ENCODE measurements around the gene PITPNM2.

PITPNM2 gene

DNA sequence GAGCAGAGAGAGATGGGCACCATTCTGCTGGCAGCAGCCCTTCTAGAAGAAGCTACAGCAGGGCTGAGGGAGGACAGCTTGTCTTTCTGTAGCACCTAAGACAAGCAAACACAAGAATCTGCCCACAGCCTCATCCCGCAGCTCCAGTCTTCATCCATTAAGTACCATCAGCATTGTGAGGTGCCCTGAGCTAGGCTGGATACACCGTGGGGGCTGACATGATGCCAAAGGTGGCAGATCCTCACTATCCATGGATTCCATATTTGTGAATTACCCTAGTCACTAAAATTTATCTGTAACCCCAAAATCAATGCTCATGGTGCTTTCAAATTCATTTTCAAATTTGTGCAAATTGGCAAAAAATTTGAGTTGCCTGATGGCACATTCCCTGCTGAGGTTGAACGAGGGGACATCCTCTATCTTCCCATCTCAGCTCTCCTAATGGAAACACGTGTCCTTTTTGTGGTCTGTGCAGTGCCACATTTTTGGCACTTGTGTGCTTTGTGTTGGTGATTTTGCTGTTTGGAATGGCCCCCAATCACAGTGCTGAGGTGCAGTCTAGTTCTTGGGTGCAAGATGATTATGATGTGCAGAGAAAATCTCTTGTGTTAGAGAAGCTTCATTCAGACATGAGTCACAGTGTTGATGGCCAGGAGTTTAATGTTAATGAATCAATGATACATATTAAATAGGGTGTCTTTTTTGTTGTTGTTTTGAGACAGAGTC is 7.0 kb downstream of the PITPNM2 start:
- no peak for DNase-seq (ENCODE audit: low read depth)

- DNase-seq (ENCODE audit: low read depth): no peak
Measured at GRCh38 chr12:123142921-123143735, 7.8 kb downstream of the PITPNM2 start.

GRCh38 chr12:123142518-123142840 is 8.4 kb downstream of the PITPNM2 start:
- no peak for DNase-seq (ENCODE audit: low read depth)

GRCh38 chr12:123141615-123142517 is 9.0 kb downstream of the PITPNM2 start:
- no peak for DNase-seq (ENCODE audit: low read depth)

GRCh38 chr12:123140676-123141614 is 9.9 kb downstream of the PITPNM2 start:
- no peak for DNase-seq (ENCODE audit: low read depth)

- DNase-seq (ENCODE audit: low read depth): no peak
Measured at GRCh38 chr12:123139926-123140675, 10.8 kb downstream of the PITPNM2 start.

DNA sequence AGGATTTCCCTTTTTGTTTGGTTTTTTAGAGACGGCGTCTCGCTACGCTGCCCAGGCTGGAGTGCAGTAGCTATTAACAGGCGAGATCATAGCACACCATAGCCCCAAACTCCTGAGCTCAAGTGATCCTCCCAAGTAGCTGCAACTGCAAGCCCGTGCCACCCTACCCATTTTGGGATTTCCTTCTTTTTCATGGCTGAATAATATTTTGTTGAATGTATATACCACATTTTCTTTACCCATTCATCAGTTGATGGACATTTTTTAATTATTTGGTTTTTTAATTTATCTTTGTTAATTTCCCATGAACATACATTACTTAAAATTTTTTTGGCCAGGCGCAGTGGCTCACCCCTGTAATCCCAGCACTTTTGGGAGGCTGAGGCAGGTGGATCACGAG is 15.2 kb downstream of the PITPNM2 start:
- DNase-seq (ENCODE audit: low read depth): no peak

DNA sequence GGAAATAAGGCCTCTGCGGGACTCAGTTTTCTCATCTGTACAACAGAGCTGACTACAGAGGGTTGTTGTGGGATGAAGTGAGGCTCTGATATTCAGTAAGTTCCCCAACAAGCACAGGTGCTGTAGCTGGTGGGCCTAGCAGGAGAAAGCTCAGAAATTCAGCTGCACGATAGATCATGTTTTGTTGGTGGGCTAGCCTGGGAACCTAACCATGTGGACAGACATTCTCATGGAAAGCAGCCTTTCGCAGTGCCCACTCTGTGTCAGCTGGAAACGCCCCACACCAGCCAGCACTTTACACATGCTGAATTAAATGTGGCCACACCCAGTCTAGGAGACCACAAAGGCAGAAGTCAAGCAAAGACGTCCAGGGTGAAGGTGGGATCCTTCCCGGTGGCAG is 16.1 kb downstream of the PITPNM2 start:
- DNase-seq (ENCODE audit: low read depth): no peak

DNA sequence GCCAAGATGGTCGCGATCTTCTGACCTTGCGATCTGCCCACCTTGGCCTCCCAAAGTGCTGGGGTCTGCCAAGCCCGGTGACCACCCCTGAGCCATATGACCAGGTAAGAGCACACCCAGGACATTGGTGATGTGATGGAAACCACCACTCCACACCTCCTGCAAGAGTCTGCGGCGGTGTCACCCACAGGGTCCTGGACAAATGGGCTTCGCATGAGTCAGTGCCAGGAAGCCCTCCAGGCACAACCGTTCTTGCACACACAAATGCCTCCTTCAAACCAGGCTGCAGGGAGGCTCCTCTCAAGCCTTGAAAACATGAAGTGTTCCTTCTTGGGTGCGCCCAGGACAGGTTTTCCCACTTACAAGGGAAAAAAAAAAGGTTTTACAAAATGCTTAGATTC is 16.6 kb downstream of the PITPNM2 start:
- DNase-seq (ENCODE audit: low read depth): no peak

- DNase-seq (ENCODE audit: low read depth): no peak
Measured at GRCh38 chr12:123133701-123134100, 17.2 kb downstream of the PITPNM2 start.

- DNase-seq (ENCODE audit: low read depth): no peak
Measured at GRCh38 chr12:123132951-123133619, 17.8 kb downstream of the PITPNM2 start.

DNA sequence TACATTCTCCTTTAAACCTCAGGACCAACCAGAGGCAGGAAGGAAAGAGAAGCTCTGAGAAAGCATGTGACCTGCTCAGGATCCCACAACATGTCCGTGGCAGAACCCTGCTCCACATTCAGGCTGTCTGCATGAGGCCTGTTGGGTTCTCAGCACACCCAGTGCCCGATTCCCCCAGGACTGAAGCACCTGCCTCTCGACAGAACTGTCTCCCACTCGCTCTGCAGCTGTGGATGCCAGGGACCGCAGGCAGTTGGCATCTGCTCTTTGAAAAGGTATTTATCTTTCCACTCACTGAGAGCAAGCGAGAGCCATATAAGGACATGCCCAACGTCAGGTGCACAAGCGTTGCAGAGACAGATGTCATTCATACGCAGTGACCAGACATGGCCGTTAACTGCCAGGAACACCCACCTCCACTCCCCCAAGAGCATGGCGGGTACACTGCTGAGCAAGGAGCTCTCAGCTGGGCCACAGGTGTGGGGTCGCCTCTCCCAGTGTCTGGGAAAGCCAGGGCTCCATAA is 18.9 kb downstream of the PITPNM2 start:
- no peak for DNase-seq (ENCODE audit: low read depth)

- DNase-seq (ENCODE audit: low read depth): no peak
Measured at GRCh38 chr12:123131291-123131832, 19.5 kb downstream of the PITPNM2 start.

GRCh38 chr12:123129621-123130020 is 21.3 kb downstream of the PITPNM2 start:
- DNase-seq (ENCODE audit: low read depth): no peak

DNA sequence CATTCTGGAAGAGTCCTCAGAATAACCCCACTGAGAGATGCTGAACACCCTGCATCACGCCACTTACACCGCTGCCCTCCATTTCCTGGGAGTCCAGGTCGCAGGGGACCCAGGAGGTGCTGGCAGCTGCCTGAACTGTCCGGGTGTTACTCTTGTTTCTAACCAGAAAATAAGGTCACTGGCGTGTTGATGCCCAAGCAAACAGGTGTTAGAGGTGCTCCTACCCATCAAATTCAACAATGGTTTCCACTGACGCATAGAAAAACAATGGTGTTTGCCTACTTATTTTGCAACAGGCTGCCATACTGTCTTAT is 23.8 kb downstream of the PITPNM2 start:
- no peak for DNase-seq (ENCODE audit: low read depth)

GRCh38 chr12:123126294-123127181 is 24.4 kb downstream of the PITPNM2 start:
- DNase-seq (ENCODE audit: low read depth): no peak

DNA sequence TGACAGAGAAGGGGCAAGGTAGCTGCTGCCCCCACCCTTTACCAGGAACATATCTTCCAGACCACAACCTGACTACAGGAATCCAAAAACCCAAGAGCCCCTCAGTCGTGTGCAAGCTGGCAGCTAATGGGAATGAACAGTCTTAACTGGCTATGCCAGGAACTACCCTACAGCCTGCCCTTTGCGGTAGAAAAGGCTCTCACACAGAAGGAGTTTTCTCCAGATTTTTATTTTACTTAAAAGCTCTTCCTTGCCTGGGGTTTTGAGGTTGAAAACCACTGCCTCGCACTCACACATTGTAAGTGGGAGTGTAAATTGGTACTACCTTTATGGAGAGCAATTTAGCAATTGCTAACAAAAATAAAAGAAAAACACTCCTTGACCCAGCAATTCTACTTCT is 28.3 kb downstream of the PITPNM2 start:
- DNase-seq (ENCODE audit: low read depth): no peak

DNA sequence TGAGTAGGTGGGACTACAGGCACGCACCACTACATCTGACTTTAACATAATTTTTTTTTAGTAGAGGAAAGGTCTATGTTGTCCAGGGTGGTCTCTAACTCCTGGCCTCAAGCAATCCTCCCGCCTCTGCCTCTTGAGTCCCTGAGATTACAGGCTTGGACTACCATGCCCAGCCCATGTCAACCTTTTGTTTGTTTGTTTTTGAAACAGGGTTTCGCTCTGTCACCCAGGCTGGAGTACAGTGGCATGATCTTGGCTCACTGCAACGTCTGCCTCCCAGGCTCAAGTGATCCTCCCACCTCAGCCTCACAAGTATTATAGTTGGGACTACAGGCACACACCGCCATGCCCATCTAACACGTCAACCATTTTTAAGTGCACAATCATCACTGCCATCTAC is 29.2 kb downstream of the PITPNM2 start:
- no peak for DNase-seq (ENCODE audit: low read depth)
